NCI-H345 (cell line): Measurements from ENCODE around the gene NELFA.
A peak's percentile ranks its signal among the peaks of the same experiment; 100 is the strongest.

Experiments
- DNase-seq: peaks from one replicate; lab custom pipeline; 2025; lab: John Stamatoyannopoulos, UW

Gene NELFA

GRCh38 chr4:1964971-1965370, 43.8 kb downstream of the NELFA start:
- DNase-seq = no peak

GRCh38 chr4:1964443-1964842, 44.3 kb downstream of the NELFA start:
- no peak for DNase-seq

GRCh38 chr4:1962980-1963379, 45.8 kb downstream of the NELFA start:
- no peak for DNase-seq

- peak; percentile 9 for DNase-seq
Measured at GRCh38 chr4:1961563-1961962, 47.2 kb downstream of the NELFA start.

GRCh38 chr4:1961038-1961437, 47.7 kb downstream of the NELFA start:
- no peak for DNase-seq

- DNase-seq = no peak
Measured at GRCh38 chr4:1960170-1960825, 48.5 kb downstream of the NELFA start.

- peak; percentile 36 for DNase-seq
Measured at GRCh38 chr4:1959104-1959384, 49.7 kb downstream of the NELFA start.

- DNase-seq = peak; percentile 15
Measured at GRCh38 chr4:1958276-1959103, 50.3 kb downstream of the NELFA start.

GRCh38 chr4:1956631-1957030, 52.1 kb downstream of the NELFA start:
- no peak for DNase-seq

- no peak for DNase-seq
Measured at GRCh38 chr4:1953335-1953734, 55.4 kb downstream of the NELFA start.

GRCh38 chr4:1952719-1953118, 56.1 kb downstream of the NELFA start:
- no peak for DNase-seq

GRCh38 chr4:1952058-1952700, 56.6 kb downstream of the NELFA start:
- no peak for DNase-seq

- DNase-seq = no peak
Measured at GRCh38 chr4:1950369-1950768, 58.4 kb downstream of the NELFA start.

GRCh38 chr4:1948892-1949436, 59.8 kb downstream of the NELFA start:
- DNase-seq = no peak

- no peak for DNase-seq
Measured at GRCh38 chr4:1948232-1948631, 60.5 kb downstream of the NELFA start.

- no peak for DNase-seq
Measured at GRCh38 chr4:1945912-1946311, 62.9 kb downstream of the NELFA start.

- DNase-seq = no peak
Measured at GRCh38 chr4:1945124-1945895, 63.5 kb downstream of the NELFA start.

- no peak for DNase-seq
Measured at GRCh38 chr4:1943928-1944327, 64.8 kb downstream of the NELFA start.

- DNase-seq = no peak
Measured at GRCh38 chr4:1940566-1940965, 68.2 kb downstream of the NELFA start.

GRCh38 chr4:1939664-1940509, 68.9 kb downstream of the NELFA start:
- DNase-seq = peak; percentile 8

- DNase-seq = no peak
Measured at GRCh38 chr4:1938027-1938426, 70.7 kb downstream of the NELFA start.
